Smooth muscle cell (in vitro differentiated cells): ENCODE measurements around the gene TULP3. TPM values are rescaled to one million over a fixed set of nuclear protein-coding genes. Genes with fewer than 3 reads are reported as not detected.

Source experiments
- DNase-seq: peaks from one replicate; lab custom pipeline; 2025; ENCODE audit not compliant: unreplicated experiment; lab: John Stamatoyannopoulos, UW
- H2AFZ ChIP-seq: fragments of 200-600 bp; sonication (generic); 2 replicates; pipeline ENCODE4 v1.6.0; 2016; ENCODE audit warnings: antibody characterized with exemption, low read depth, mild to moderate bottlenecking
- H3F3A ChIP-seq: fragments of 200-600 bp; sonication (generic); 2 replicates; pipeline ENCODE4 v1.6.0; 2017; ENCODE audit warnings: antibody characterized with exemption, low read depth
- H3K27ac ChIP-seq: fragments of 200-600 bp; sonication (generic); 2 replicates; pipeline ENCODE4 v1.5.1; 2016; ENCODE audit warnings: low read depth, mild to moderate bottlenecking
- H3K27me3 ChIP-seq: fragments of 200-600 bp; sonication (generic); 2 replicates; pipeline ENCODE4 v1.6.1; 2016; ENCODE audit warnings: low read depth, mild to moderate bottlenecking
- H3K36me3 ChIP-seq: fragments of 200-600 bp; sonication (generic); 2 replicates; pipeline ENCODE4 v1.5.1; 2016; ENCODE audit warnings: low read depth
- H3K4me1 ChIP-seq: fragments of 200-600 bp; sonication (generic); 2 replicates; pipeline ENCODE4 v1.5.1; 2016; ENCODE audit warnings: low read depth
- H3K4me2 ChIP-seq: fragments of 200-600 bp; sonication (generic); 2 replicates; pipeline ENCODE4 v1.6.0; 2016; ENCODE audit warnings: mild to moderate bottlenecking
- H3K4me3 ChIP-seq: fragments of 200-600 bp; sonication (generic); 2 replicates; pipeline ENCODE4 v1.5.1; 2016; ENCODE audit warnings: mild to moderate bottlenecking
- H3K79me2 ChIP-seq: fragments of 200-600 bp; sonication (generic); 2 replicates; pipeline ENCODE4 v1.6.0; 2016; ENCODE audit warnings: low read depth, mild to moderate bottlenecking
- H3K9ac ChIP-seq: fragments of 200-600 bp; sonication (generic); 2 replicates; pipeline ENCODE4 v1.6.0; 2016; ENCODE audit warnings: low read depth
- H3K9me3 ChIP-seq: fragments of 200-600 bp; sonication (generic); replicated peaks from 2 replicates; pipeline ENCODE4 v1.5.1; 2016; ENCODE audit warnings: low read depth
- H4K20me1 ChIP-seq: fragments of 200-600 bp; sonication (generic); 2 replicates; pipeline ENCODE4 v1.6.0; 2016; ENCODE audit warnings: low read depth
- CTCF ChIP-seq: fragments of 200-600 bp; sonication (generic); IDR thresholded peaks from 2 replicates; pipeline ENCODE4 v1.5.1; 2017; ENCODE audit warnings: borderline replicate concordance, mild to moderate bottlenecking, antibody characterized with exemption; ENCODE audit not compliant: insufficient read depth, poor library complexity, severe bottlenecking
- WGBS: methylation state at CpG from one replicate; pipeline ENCODE4 v1.1.7; 2016; ENCODE audit warnings: low lambda C conversion rate; 5-methylcytosine and 5-hydroxymethylcytosine counted together
- polyA plus RNA-seq: library from polyadenylated mRNA; unstranded; fragments of >200 nt; fragmentation: Nextera tagmentation; extraction: Ambion mirVana; gene quantifications from 2 replicates; pipeline ENCODE4 v1.2.1, GENCODE V29; 2016
- total RNA-seq: library from RNA; depleted of rRNA; stranded (reverse); fragments of >200 nt; gene quantifications from 2 replicates; pipeline ENCODE4 v1.2.3, GENCODE V29; 2014

The TULP3 gene
- total and polyA plus RNA-seq, 2 experiments from 2014 or later: 33.7 to 40.6 TPM

- H3K4me2 ChIP-seq: peak overlapping the region; percentile 97
- H3K27me3 ChIP-seq: no peaks in the 10 kb centered on the region
- under 1% methylated on average over 58 of the region's 104 CpGs for WGBS
- TF ChIP-seq CTCF: no peak
- peaks cover 32% of the 10 kb centered on the region for H4K20me1 ChIP-seq
- no peaks in the 10 kb centered on the region for H3K36me3 ChIP-seq
- no peaks in the 10 kb centered on the region for H3K9me3 ChIP-seq
- DNase-seq: peak; percentile 55
- peaks cover 37% of the 10 kb centered on the region for H3K4me1 ChIP-seq
- H3K27ac ChIP-seq: peak overlapping the region; percentile 78
- peaks cover 18% of the 10 kb centered on the region for H3F3A ChIP-seq
- peak overlapping the region; percentile 73 for H3K4me3 ChIP-seq
- H3K79me2 ChIP-seq: peaks cover 5% of the 10 kb centered on the region
- peak overlapping the region; percentile 85 for H2AFZ ChIP-seq
- peak overlapping the region; percentile 60 for H3K9ac ChIP-seq
Observed at GRCh38 chr12:2959505-2960389, 69.1 kb downstream of the TULP3 start.

- Histone ChIP-seq H4K20me1 (peaks cover 38% of the 10 kb centered on the region), H3K4me2 (peak overlapping the region; percentile 97), H3K36me3 (no peaks in the 10 kb centered on the region), H3K4me1 (peaks cover 37% of the 10 kb centered on the region), H3K9ac (peak overlapping the region; percentile 60), H3K4me3 (peak overlapping the region; percentile 73), H3F3A (peaks cover 18% of the 10 kb centered on the region), H3K27me3 (no peaks in the 10 kb centered on the region), H3K79me2 (peaks cover 10% of the 10 kb centered on the region), H2AFZ (peak overlapping the region; percentile 85), H3K27ac (peak overlapping the region; percentile 78), H3K9me3 (no peaks in the 10 kb centered on the region)
- 1% methylated on average over 18 of the region's 18 CpGs for whole genome bisulfite sequencing
- DNase-seq: no peak
- no peak for TF ChIP-seq CTCF
Observed at GRCh38 chr12:2960390-2960956, 69.8 kb downstream of the TULP3 start.

DNA sequence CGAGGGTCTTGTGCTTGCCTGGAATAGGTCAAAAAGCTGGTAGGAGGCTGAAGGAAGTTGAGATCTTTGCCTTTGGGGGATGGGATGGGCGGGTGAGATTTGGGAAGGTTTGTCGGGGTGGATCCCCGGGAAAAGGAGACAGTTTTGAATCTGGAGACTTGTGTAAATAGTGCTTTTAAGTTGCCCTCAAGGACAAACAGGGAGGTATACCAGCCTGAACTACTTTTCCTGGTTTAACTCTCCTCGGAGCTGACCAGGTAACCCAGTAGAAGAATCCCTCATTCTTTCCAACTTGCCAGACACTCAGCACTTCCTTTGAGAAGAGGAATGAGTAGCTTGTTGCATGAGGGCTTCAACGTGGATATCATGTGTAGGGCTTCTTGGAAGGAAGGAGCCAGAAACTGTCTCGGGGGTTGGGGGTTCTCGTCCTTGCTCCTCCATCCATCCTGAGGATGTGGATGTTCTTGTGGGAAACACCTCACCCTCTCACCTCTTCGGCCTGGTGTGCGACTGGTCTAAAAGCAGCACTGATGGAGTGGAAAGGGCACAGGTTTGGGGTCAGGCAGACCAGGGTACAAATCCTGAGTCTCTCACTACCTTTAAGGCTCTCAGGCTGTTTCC is 70.4 kb downstream of the TULP3 start:
- 25% methylated on average over 10 of the region's 10 CpGs for WGBS
- peaks cover 37% of the 10 kb centered on the region for H3K4me1 ChIP-seq
- peak overlapping the region; percentile 97 for H3K4me2 ChIP-seq
- H3K27me3 ChIP-seq: no peaks in the 10 kb centered on the region
- no peak for TF ChIP-seq CTCF
- peaks cover 38% of the 10 kb centered on the region for H4K20me1 ChIP-seq
- peaks cover 18% of the 10 kb centered on the region for H3F3A ChIP-seq
- no peak for DNase-seq
- peaks cover 17% of the 10 kb centered on the region for H3K79me2 ChIP-seq
- H3K36me3 ChIP-seq: no peaks in the 10 kb centered on the region
- peak overlapping the region; percentile 78 for H3K27ac ChIP-seq
- H3K9ac ChIP-seq: no peak overlapping the region
- no peaks in the 10 kb centered on the region for H3K9me3 ChIP-seq
- H3K4me3 ChIP-seq: peak overlapping the region; percentile 73
- no peak overlapping the region for H2AFZ ChIP-seq
